SK-N-SH treated with all-trans-retinoic acid at 6 μM for 48 hours (cell line): ENCODE measurements around the gene RBPMS2.

Experiments
- GLIS3 ChIP-seq: fragments of 250-450 bp; sonication (Bioruptor Pico); IDR thresholded peaks from 2 replicates; pipeline ENCODE4 v1.5.0; 2020; ENCODE audit warnings: mild to moderate bottlenecking, moderate library complexity
- PATZ1 ChIP-seq: fragments of 250-450 bp; sonication (Bioruptor Pico); IDR thresholded peaks from 2 replicates; pipeline ENCODE4 v1.8.0; 2020; ENCODE audit warnings: mild to moderate bottlenecking, moderate library complexity, borderline replicate concordance
- PPARA ChIP-seq: fragments of 250-450 bp; sonication (Bioruptor Pico); IDR thresholded peaks from 2 replicates; pipeline ENCODE4 v1.5.0; 2020; ENCODE audit warnings: mild to moderate bottlenecking, borderline replicate concordance
- RARB ChIP-seq: fragments of 250-450 bp; sonication (Bioruptor Pico); IDR thresholded peaks from 2 replicates; pipeline ENCODE4 v1.8.0; 2021; ENCODE audit warnings: mild to moderate bottlenecking, moderate library complexity
- ZFP3 ChIP-seq: fragments of 250-450 bp; sonication (Bioruptor Pico); IDR thresholded peaks from 2 replicates; pipeline ENCODE4 v1.5.0; 2020; ENCODE audit warnings: mild to moderate bottlenecking, moderate library complexity
- ZFP30 ChIP-seq: fragments of 450-650 bp; formaldehyde crosslinking; IDR thresholded peaks from 2 replicates; pipeline ENCODE4 v1.5.0; 2022; ENCODE audit warnings: mild to moderate bottlenecking, moderate library complexity
- ZNF565 ChIP-seq: fragments of 450-650 bp; formaldehyde crosslinking; conservative IDR thresholded peaks from 2 replicates; pipeline ENCODE4 v1.5.0; 2020; ENCODE audit warnings: low read depth, mild to moderate bottlenecking, moderate library complexity
- ZNF70 ChIP-seq: fragments of 450-650 bp; formaldehyde crosslinking; IDR thresholded peaks from 2 replicates; pipeline ENCODE4 v1.5.0; 2020; ENCODE audit warnings: mild to moderate bottlenecking, moderate library complexity
- ZNF8 ChIP-seq: fragments of 450-650 bp; formaldehyde crosslinking; IDR thresholded peaks from 2 replicates; pipeline ENCODE4 v1.5.0; 2020; ENCODE audit warnings: mild to moderate bottlenecking, moderate library complexity
- TF ChIP-seq, protein P1 (sequence below): fragments of 250-450 bp; sonication (Bioruptor Pico); IDR thresholded peaks from 2 replicates; pipeline ENCODE4 v1.8.0; 2021; ENCODE audit warnings: low read depth, mild to moderate bottlenecking, moderate library complexity, borderline replicate concordance

DNA sequence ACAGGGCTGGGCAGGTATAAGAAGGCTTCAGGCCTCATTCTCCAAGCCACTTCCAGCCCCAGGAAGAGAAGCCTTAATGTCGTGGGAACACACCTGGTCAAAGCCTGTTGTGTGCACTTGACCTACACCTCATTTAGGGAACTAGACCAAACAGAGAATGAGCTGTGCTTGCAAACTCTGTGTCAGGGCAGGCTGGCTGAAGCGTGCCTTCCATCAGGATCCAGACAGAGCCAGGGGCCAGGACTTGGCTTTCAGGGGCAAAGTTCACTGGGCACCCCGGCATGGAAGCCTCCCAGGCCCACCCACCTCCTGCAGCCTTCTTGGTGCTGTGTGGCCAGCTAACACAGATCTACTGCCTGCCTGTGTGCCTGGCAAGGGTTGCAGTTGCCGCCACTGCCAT, 11.5 kb downstream of the RBPMS2 start:
- TF ChIP-seq ZNF565 (CRISPR knock-in tag) (no peak), ZNF70 (CRISPR knock-in tag) (no peak), RARB (CRISPR knock-in tag) (no peak), GLIS3 (CRISPR knock-in tag) (no peak), PATZ1 (no peak), ZFP3 (CRISPR knock-in tag) (no peak), PPARA (CRISPR knock-in tag) (no peak), ZFP30 (CRISPR knock-in tag) (no peak), ZNF8 (no peak)
- TF ChIP-seq, protein P1, sequence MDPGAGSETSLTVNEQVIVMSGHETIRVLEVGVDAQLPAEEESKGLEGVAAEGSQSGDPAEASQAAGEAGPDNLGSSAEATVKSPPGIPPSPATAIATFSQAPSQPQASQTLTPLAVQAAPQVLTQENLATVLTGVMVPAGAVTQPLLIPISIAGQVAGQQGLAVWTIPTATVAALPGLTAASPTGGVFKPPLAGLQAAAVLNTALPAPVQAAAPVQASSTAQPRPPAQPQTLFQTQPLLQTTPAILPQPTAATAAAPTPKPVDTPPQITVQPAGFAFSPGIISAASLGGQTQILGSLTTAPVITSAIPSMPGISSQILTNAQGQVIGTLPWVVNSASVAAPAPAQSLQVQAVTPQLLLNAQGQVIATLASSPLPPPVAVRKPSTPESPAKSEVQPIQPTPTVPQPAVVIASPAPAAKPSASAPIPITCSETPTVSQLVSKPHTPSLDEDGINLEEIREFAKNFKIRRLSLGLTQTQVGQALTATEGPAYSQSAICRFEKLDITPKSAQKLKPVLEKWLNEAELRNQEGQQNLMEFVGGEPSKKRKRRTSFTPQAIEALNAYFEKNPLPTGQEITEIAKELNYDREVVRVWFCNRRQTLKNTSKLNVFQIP: no peak
